Right cardiac atrium (tissue), 5 donors: ENCODE data around the gene MACROD2. TPM values are rescaled to one million over a fixed set of nuclear protein-coding genes. Genes with fewer than 3 reads are reported as not detected.
"Not testable (repeated sequence)": the region's sequence is repeated elsewhere in the genome, so short reads cannot be mapped to it uniquely, and the experiment has no call there.

Source experiments
- ATAC-seq, 2 donors: fragments of 200-7000 bp; cut with Tn5 transposase; one replicate each; pipeline versions ENCODE4 v1.8.0 to v1.9.1; 2020; ENCODE audit warnings: moderate library complexity in 2 of 2, mild to moderate bottlenecking in 1 of 2
- DNase-seq, 3 donors: peaks; one replicate each; pipeline ENCODE4 v3.0.0-alpha.2; 2020
- H3K27ac ChIP-seq: one replicate; pipeline ENCODE4 v1.5.1; 2013; ENCODE audit warnings: mild to moderate bottlenecking, low read length, control low read depth, moderate library complexity
- H3K27me3 ChIP-seq: one replicate; pipeline ENCODE4 v1.6.1; 2013; ENCODE audit not compliant: control insufficient read depth, insufficient read depth
- H3K4me1 ChIP-seq: one replicate; pipeline ENCODE4 v1.6.1; 2013; ENCODE audit warnings: low read length; ENCODE audit not compliant: control insufficient read depth, insufficient read depth
- H3K4me3 ChIP-seq: one replicate; pipeline ENCODE4 v1.5.1; 2013; ENCODE audit warnings: low read length, control low read depth
- H3K9me3 ChIP-seq: one replicate; pipeline ENCODE4 v1.6.1; 2013; ENCODE audit warnings: low read length; ENCODE audit not compliant: control insufficient read depth
- WGBS: extraction: QIAGEN DNeasy Blood & Tissue Kit; methylation state at CpG from one replicate; pipeline ENCODE4 v1.1.7; 2013; 5-methylcytosine and 5-hydroxymethylcytosine counted together
- intact Hi-C, 4 donors: fragments of 100-400 bp; cut with DNase I; formaldehyde crosslinking; loops; one replicate each; pipeline versions ENCODE4 v1.11.0 to v1.14.0; 2022 to 2023
- polyA plus RNA-seq: library from polyadenylated mRNA; stranded (reverse); fragments of 200-250 nt; gene quantifications from one replicate; pipeline ENCODE4 v1.2.3, GENCODE V29; 2013
- total RNA-seq, 4 donors: library from RNA; stranded (reverse); fragmentation: NEBNext Ultra II Directional; extraction: Animal tissue kit (Norgen Biotek cat#: 25700); gene quantifications; one replicate each; pipeline ENCODE4 v1.2.1, GENCODE V29; 2021
- donor health status: healthy with polysubstance abuse.
- donor health status: DM: no; HTN: yes; CAD: no.
- donor health status: DM: no; HTN: no; CAD: no.
- donor health status: DM: no; HTN: yes; CAD: no; lungs with severe emphysema.
- donor health status: DM: yes; HTN: yes; CAD: no.

Gene MACROD2
- total and polyA plus RNA-seq, 5 donors, result 0.61 to 4.4 (median 2.4) TPM

DNA sequence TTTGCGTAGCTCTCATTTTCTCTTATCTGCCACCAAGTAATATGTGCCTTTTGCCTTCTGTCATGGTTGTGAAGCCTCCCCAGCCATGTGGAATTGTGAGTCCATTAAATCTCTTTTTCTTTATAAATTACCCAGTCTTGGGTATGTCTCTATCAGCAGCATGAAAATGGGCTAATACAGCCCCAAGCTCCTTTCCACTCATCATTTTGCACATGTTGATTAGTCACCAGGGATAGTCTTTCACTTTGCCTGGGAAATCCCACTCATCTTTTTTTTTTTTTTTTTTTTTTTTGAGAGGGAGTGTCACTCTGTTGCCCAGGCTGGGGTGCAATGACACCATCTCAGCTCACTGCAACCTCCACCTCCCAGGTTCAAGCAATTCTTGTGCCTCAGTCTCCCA is 1541.9 kb downstream of the MACROD2 start:
- H3K4me1 ChIP-seq, DNase-seq, H3K4me3 ChIP-seq, ATAC-seq, H3K9me3 ChIP-seq, H3K27me3 ChIP-seq, H3K27ac ChIP-seq, intact Hi-C loops: not testable (repeated sequence)
- 92% methylated on average over 1 of the region's 1 CpG for WGBS

- H3K27me3 ChIP-seq, result no peaks in the 10 kb centered on the region
- WGBS, result 82% methylated on average over 5 of the region's 5 CpGs
- no peaks in the 10 kb centered on the region for H3K4me1 ChIP-seq
- no peaks in the 10 kb centered on the region for H3K9me3 ChIP-seq
- H3K27ac ChIP-seq, result no peak overlapping the region
- H3K4me3 ChIP-seq, result no peak overlapping the region
- intact Hi-C loops, result no loop called here
- no peak for ATAC-seq
- no peak for DNase-seq
Observed at GRCh38 chr20:15542655-15543054, 1547.3 kb downstream of the MACROD2 start.

DNA sequence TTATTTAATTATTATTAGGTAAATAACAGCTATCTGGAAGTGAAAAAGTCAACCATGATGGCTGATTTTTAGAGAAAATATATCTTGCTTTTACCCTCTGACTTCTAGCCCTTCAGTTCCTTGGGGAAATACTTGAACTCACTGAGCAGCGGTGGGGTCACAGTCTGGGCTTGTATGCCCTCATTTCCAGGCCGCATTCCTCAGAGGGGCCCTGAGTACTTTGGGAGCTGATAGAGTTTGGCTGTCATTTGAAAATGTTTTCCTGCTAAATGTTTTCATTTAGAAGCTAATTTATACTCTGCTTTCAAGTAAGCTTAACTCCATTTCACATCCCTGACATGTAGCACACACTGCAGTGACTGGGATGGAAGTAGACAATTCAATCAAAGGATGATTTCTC is 1549.4 kb downstream of the MACROD2 start:
- intact Hi-C loops, result no loop called here
- Histone ChIP-seq H3K27ac (no peak overlapping the region), H3K27me3 (no peaks in the 10 kb centered on the region), H3K4me1 (no peaks in the 10 kb centered on the region), H3K4me3 (no peak overlapping the region), H3K9me3 (no peaks in the 10 kb centered on the region)
- 35% methylated on average over 2 of the region's 2 CpGs for WGBS
- peak in 2 of 3 donors; percentile 35 to 55 for DNase-seq
- ATAC-seq, result no peak

DNA sequence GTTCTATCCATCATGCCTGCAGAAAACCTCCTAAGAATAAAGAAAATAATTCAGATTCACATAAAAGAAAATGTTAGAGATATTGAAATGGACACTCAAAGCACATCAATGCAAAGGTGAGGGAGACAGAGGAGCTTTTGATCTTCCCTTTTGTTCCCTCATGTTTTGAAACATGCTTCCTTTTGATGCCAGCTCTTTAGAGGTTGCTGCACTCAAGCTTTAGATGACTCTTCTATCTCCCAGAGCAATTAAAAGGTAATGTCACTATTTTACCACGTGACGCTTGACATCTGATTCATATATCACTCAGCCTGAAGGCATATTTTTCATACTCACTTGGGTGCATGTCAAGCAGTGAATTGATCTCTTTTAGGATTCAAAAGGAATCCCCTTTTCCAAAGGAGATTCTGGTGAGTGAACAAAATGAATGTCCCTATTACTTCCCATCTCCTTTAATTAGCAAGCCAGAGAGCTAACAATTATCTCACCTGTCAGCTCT is 1551.3 kb downstream of the MACROD2 start:
- intact Hi-C loops, result no loop called here
- H3K27ac ChIP-seq, result no peak overlapping the region
- H3K9me3 ChIP-seq, result no peaks in the 10 kb centered on the region
- ATAC-seq (no peak), DNase-seq (no peak)
- H3K27me3 ChIP-seq, result no peaks in the 10 kb centered on the region
- H3K4me3 ChIP-seq, result no peak overlapping the region
- H3K4me1 ChIP-seq, result no peaks in the 10 kb centered on the region
- 84% methylated on average over 2 of the region's 2 CpGs for WGBS

GRCh38 chr20:15547119-15547518 is 1551.8 kb downstream of the MACROD2 start:
- Histone ChIP-seq H3K4me3 (no peak overlapping the region), H3K4me1 (no peaks in the 10 kb centered on the region), H3K27me3 (no peaks in the 10 kb centered on the region), H3K27ac (no peak overlapping the region), H3K9me3 (no peaks in the 10 kb centered on the region)
- DNase-seq, result no peak
- intact Hi-C loops, result no loop called here
- ATAC-seq, result no peak
- WGBS, result 65% methylated on average over 3 of the region's 3 CpGs

DNA sequence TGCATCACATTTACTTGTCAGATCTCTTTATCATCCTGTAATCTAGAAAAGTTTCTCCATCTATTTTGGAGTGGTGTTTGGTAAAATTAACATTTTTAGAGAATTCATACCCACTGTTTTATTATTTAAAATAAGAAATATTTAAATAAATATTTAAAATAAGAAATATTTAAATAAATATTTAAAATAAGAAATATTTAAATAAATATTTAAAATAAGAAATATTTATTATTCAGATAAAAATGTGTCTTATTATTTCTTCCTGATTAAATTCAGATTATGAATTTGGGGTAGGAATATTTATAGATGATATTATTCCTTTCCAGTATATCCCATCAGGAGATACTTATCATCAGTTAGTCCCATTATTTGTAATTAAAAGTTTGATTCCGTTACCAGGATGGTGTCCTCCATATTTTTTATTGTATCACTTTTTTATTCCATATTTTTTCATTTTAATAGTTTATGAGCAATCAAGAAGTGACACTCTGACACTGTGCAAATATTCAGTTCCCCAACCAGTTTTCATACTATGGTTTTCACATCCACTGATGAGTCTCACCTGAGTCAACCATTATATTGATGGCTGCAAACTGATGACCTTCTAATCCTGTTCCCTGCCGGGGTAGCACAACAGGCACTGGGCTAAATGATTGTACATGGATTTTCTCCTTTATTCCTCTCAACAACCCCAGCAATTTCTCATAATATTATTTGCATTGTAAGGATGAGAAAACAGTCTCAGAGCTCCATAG is 1555.0 kb downstream of the MACROD2 start:
- Histone ChIP-seq H3K4me3 (no peak overlapping the region), H3K9me3 (no peaks in the 10 kb centered on the region), H3K27me3 (no peaks in the 10 kb centered on the region), H3K27ac (no peak overlapping the region), H3K4me1 (no peaks in the 10 kb centered on the region)
- intact Hi-C loops, result no loop called here
- DNase-seq, result no peak
- 88% methylated on average over 2 of the region's 2 CpGs for WGBS
- no peak for ATAC-seq

DNA sequence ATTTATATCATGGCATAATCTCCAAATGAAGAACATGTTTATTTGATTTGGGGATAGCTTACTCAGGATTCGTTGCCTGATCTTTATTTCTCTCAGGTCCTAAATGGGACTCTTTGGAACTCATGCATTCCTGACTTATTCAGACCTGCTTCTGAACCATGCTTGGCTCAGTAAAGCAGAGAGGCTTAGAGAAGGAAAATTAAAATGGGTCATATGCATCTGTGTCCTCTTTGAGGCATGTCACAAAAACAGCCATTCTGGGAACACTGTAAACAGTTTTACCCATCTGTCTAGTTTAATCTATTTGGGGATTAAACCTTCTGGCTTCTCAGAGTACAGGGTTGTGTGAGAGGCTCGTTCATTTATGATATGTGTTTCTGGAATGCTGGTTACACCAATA is 1560.6 kb downstream of the MACROD2 start:
- DNase-seq (no peak), ATAC-seq (no peak)
- Histone ChIP-seq H3K9me3 (no peaks in the 10 kb centered on the region), H3K27ac (no peak overlapping the region), H3K4me1 (no peaks in the 10 kb centered on the region), H3K27me3 (no peaks in the 10 kb centered on the region), H3K4me3 (no peak overlapping the region)
- 68% methylated on average over 2 of the region's 2 CpGs for WGBS
- intact Hi-C loops, result no loop called here

- 72% methylated on average over 1 of the region's 1 CpG for WGBS
Observed at GRCh38 chr20:15556869-15557268, 1561.6 kb downstream of the MACROD2 start.

DNA sequence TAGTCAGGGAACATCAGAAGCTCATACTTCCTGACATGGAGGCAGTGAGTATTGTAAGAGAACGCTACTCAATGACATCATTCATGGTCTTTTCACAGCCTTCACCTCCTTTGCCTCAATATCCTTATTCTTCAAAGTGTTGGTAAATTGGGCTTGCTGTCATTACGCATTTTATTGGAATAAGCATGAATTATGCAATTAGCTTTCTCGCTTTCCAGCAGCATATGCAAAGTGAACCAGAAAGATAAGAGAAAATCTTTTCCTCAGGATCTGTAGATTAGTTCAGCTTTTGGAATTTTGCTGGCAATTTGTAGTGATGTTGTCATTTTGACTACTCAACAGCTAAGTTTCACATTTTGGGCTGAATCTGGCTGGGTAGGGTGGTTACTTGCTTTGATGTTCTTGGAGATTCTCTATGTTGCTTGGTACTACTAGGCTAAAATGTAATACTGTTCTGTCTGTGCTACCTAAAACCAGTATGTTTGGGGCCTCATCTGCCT is 1565.8 kb downstream of the MACROD2 start:
- intact Hi-C loops, result no loop called here
- Histone ChIP-seq H3K27ac (no peak overlapping the region), H3K4me1 (no peaks in the 10 kb centered on the region), H3K4me3 (no peak overlapping the region), H3K9me3 (no peaks in the 10 kb centered on the region), H3K27me3 (no peaks in the 10 kb centered on the region)
- ATAC-seq (peak; percentile 43 to 65), DNase-seq (no peak)
- WGBS, result 58% methylated on average over 3 of the region's 3 CpGs

More at GRCh38 chr20:15556869-15557268, 1561.6 kb downstream of the MACROD2 start:
- Histone ChIP-seq H3K9me3 (no peaks in the 10 kb centered on the region), H3K4me3 (no peak overlapping the region), H3K27ac (no peak overlapping the region), H3K4me1 (no peaks in the 10 kb centered on the region), H3K27me3 (no peaks in the 10 kb centered on the region)
- DNase-seq (no peak), ATAC-seq (no peak)
- intact Hi-C loops, result no loop called here

DNA sequence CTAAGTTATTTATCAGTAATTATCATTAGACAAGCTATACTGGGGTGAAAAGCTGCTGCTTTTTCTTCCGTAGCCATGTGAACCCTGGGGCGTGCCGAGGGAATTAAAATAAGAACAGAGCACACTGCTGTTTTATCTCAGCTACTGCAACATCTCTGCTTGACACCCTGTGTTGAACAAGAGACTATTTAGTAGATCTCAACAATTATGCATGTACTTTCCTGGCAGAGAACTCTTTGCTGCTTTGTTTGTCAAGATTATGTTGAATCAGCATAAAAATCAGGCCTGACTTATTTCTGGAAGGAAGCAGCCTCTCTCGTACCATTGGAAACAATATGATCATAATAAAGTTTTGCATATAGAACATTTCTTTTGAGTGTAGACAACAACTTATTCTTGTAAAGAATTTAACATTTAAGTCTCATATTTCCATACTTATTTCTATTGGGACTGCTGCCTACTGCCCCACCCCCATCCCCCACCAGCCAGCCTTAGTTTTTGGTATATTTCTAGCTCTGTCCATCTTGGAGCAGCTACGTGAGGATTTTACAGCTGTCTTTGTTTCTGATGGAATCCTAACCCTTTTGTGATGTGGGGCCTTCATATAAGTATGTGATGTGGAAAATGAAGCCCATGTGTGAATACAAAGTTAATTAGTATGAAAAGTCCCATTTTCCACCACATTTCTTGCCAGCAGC is 1566.5 kb downstream of the MACROD2 start:
- no peaks in the 10 kb centered on the region for H3K9me3 ChIP-seq
- no peaks in the 10 kb centered on the region for H3K4me1 ChIP-seq
- intact Hi-C loops, result no loop called here
- WGBS, result 48% methylated on average over 5 of the region's 5 CpGs
- no peaks in the 10 kb centered on the region for H3K27me3 ChIP-seq
- DNase-seq, result no peak
- peak in 1 of 2 donors; percentile 48 for ATAC-seq
- no peak overlapping the region for H3K27ac ChIP-seq
- no peak overlapping the region for H3K4me3 ChIP-seq

GRCh38 chr20:15563836-15564235 is 1568.5 kb downstream of the MACROD2 start:
- H3K27ac ChIP-seq, result no peak overlapping the region
- no peak for DNase-seq
- intact Hi-C loops, result no loop called here
- no peak for ATAC-seq
- H3K4me1 ChIP-seq, result no peaks in the 10 kb centered on the region
- no peaks in the 10 kb centered on the region for H3K27me3 ChIP-seq
- WGBS, result 50% methylated on average over 4 of the region's 4 CpGs
- H3K4me3 ChIP-seq, result no peak overlapping the region
- no peaks in the 10 kb centered on the region for H3K9me3 ChIP-seq
